Activated CD8-positive, alpha-beta T cell treated with anti-CD3 and anti-CD28 coated beads for 36 hours (primary cell): ENCODE results near the gene TSEN34. TPM values are rescaled to one million over a fixed set of nuclear protein-coding genes. Genes with fewer than 3 reads are reported as not detected.
"Not testable (repeated sequence)": the region's sequence is repeated elsewhere in the genome, so short reads cannot be mapped to it uniquely, and the experiment has no call there.

Experiments
- ATAC-seq: fragments of 200-7000 bp; cut with Tn5 transposase; one replicate; pipeline ENCODE4 v1.10.0; 2021; ENCODE audit warnings: mild to moderate bottlenecking, moderate library complexity
- CTCF ChIA-PET: fragments of 350-600 bp; sonication (Branson Sonifier 250); formaldehyde crosslinking; loops from one replicate; lab custom pipeline; 2021; ENCODE audit warnings: antibody characterized with exemption; lab: Charles Lee
- POLR2A ChIA-PET: fragments of 350-600 bp; sonication (Branson Sonifier 250); formaldehyde crosslinking; loops from one replicate; lab custom pipeline; 2021; ENCODE audit warnings: antibody characterized with exemption; lab: Charles Lee
- DNase-seq: peaks from one replicate; pipeline ENCODE4 v3.0.0-alpha.2; 2020
- H3K27ac Mint-ChIP-seq: one replicate; pipeline ENCODE4 v1.8.0; 2021; ENCODE audit warnings: mild to moderate bottlenecking, mixed read lengths
- H3K27me3 Mint-ChIP-seq: one replicate; pipeline ENCODE4 v1.8.0; 2021; ENCODE audit warnings: mixed read lengths
- H3K36me3 Mint-ChIP-seq: one replicate; pipeline ENCODE4 v1.8.0; 2021; ENCODE audit warnings: low read depth, mixed read lengths
- H3K4me1 Mint-ChIP-seq: one replicate; pipeline ENCODE4 v1.8.0; 2021; ENCODE audit warnings: low read depth, mixed read lengths
- H3K4me3 Mint-ChIP-seq: one replicate; pipeline ENCODE4 v1.8.0; 2021; ENCODE audit warnings: mild to moderate bottlenecking, moderate library complexity, mixed read lengths
- H3K9me3 Mint-ChIP-seq: one replicate; pipeline ENCODE4 v1.8.0; 2021; ENCODE audit warnings: mixed read lengths
- intact Hi-C: fragments of 100-400 bp; cut with micrococcal nuclease; formaldehyde crosslinking; loops from one replicate; pipeline ENCODE4 v1.10.0; 2022
- total RNA-seq, 2 experiments: library from RNA; stranded (reverse); gene quantifications; one replicate each; pipeline ENCODE4 v1.2.3, GENCODE V29; 2021

Gene TSEN34
- total RNA-seq, 2 experiments from 2014 or later: 12.5 TPM

- CTCF ChIA-PET, H3K27ac Mint-ChIP-seq, H3K27me3 Mint-ChIP-seq, intact Hi-C loops, DNase-seq, H3K4me3 Mint-ChIP-seq, POLR2A ChIA-PET, H3K4me1 Mint-ChIP-seq, ATAC-seq, H3K36me3 Mint-ChIP-seq, H3K9me3 Mint-ChIP-seq: not testable (repeated sequence)
These were observed 51.5 kb downstream of the TSEN34 start, which contains the start of gene LILRA6 for GRCh38 chr19:54242646-54243045. TSS of gene LILRA6 (minus strand) at chr19:54242790.

- H3K27ac Mint-ChIP-seq, H3K36me3 Mint-ChIP-seq, intact Hi-C loops, ATAC-seq, H3K27me3 Mint-ChIP-seq, POLR2A ChIA-PET, DNase-seq, H3K9me3 Mint-ChIP-seq, CTCF ChIA-PET, H3K4me3 Mint-ChIP-seq: not testable (repeated sequence)
- peaks cover 13% of the 10 kb centered on the region for H3K4me1 Mint-ChIP-seq
These were observed 52.7 kb downstream of the TSEN34 start for GRCh38 chr19:54243809-54244208.

Other genes with a start within 250 kb of the TSEN34 start
- gene CACNG8, start 228.4 kb upstream of the TSEN34 start, total RNA-seq: not detected
- gene CACNG6, start 199.7 kb upstream of the TSEN34 start, total RNA-seq: not detected
- gene VSTM1, start 127.4 kb upstream of the TSEN34 start, total RNA-seq: not detected
- not detected for gene TARM1, start 109.9 kb upstream of the TSEN34 start, total RNA-seq
- gene OSCAR, start 90.5 kb upstream of the TSEN34 start, total RNA-seq: under 1 TPM; 0.68 to 0.76 TPM
- 10 to 100 TPM; 94.8 to 96.7 TPM for gene NDUFA3, start 88.5 kb upstream of the TSEN34 start, total RNA-seq
- 10 to 100 TPM; 27.7 to 28.1 TPM for gene TFPT, start 75.7 kb upstream of the TSEN34 start, total RNA-seq
- 10 to 100 TPM; 81.1 to 85.2 TPM for gene PRPF31, start 75.6 kb upstream of the TSEN34 start, total RNA-seq
- gene CNOT3, start 53.5 kb upstream of the TSEN34 start, total RNA-seq: 10 to 100 TPM; 48.8 to 50.7 TPM
- 1 to 10 TPM; 3.3 to 4.0 TPM for gene LENG1, start 31.6 kb upstream of the TSEN34 start, total RNA-seq
- under 1 TPM in 1 of 2 experiments, not detected in 1; 0.54 TPM for gene TMC4, start 18.1 kb upstream of the TSEN34 start, total RNA-seq
- 10 to 100 TPM; 53.8 to 55.4 TPM for gene MBOAT7, start 1.7 kb upstream of the TSEN34 start, total RNA-seq
- 1,000 to 10,000 TPM; 1,921 to 1,931 TPM for gene RPS9, start 9.6 kb downstream of the TSEN34 start, total RNA-seq
- not detected for gene LILRB3, start 31.7 kb downstream of the TSEN34 start, total RNA-seq
- not detected for gene LILRA6, start 51.5 kb downstream of the TSEN34 start, total RNA-seq
- gene LILRB5, start 66.0 kb downstream of the TSEN34 start, total RNA-seq: not detected
- gene LILRB2, start 89.8 kb downstream of the TSEN34 start, total RNA-seq: not detected
- not detected for gene LILRA5, start 121.9 kb downstream of the TSEN34 start, total RNA-seq
- not detected for gene LILRA4, start 147.9 kb downstream of the TSEN34 start, total RNA-seq
- 10 to 100 TPM; 11.3 TPM for gene LAIR1, start 173.6 kb downstream of the TSEN34 start, total RNA-seq
- under 1 TPM in 1 of 2 experiments, not detected in 1; 0.70 TPM for gene TTYH1, start 224.2 kb downstream of the TSEN34 start, total RNA-seq